ENCODE data around the gene C10orf71.

Gene C10orf71

DNA sequence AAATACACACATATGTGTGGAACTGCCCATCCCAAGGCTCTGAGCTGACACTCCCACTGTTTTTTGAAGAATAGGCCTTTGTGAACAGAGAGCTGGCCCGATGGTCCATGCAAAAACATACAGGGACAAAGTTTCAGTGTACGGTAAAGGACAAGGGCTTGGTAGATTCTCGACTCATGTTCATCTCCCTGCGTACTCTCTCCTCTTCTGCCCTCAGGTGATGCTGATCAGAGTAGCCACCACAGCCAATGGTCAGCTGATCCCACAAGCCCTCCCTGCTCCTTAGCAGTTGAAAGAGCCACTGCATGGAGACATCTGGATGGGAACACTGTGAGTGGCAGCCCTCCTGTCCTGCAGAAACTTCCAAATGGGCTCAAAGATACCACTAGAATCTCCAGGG lies 23.1 kb upstream of the C10orf71 start:
- DNase-seq = no peak

DNA sequence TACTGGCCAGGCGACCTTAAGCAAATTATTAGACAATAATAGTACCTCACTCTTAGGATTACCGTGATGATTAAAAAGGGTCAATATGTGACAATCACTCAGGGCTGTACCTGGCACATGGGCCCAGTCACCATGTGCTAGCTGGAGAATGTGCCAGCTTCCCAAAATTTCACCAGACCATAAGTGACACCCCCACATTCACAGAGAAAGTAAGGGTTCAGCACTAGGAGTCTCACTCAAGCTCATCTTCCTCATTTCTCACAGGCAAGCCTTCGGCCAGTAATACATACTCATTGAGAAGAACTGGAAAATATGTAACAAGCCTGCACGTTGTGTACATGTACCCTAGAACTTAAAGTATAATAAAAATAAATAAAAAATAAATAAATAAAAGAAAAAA lies 22.4 kb upstream of the C10orf71 start:
- no peak for DNase-seq

DNA sequence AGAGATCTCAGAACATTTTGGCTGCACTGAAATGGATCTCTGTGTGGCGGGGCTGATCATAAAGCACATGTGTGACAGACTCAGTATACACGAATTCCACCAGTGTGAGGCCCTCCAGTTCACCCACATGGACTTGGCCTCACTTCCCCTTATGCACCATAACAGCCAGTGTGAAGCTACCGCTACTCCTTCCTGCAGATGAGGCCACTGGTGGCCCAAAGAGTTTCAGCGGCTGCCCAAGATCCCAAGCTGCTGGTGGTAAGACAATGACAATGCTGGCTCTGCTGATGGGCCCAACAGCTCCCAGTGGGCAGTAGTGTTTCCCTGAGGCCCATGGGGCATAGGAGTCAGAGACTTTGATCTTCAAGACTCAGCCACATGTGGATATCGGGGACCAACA lies 21.0 kb upstream of the C10orf71 start:
- no peak for DNase-seq

DNA sequence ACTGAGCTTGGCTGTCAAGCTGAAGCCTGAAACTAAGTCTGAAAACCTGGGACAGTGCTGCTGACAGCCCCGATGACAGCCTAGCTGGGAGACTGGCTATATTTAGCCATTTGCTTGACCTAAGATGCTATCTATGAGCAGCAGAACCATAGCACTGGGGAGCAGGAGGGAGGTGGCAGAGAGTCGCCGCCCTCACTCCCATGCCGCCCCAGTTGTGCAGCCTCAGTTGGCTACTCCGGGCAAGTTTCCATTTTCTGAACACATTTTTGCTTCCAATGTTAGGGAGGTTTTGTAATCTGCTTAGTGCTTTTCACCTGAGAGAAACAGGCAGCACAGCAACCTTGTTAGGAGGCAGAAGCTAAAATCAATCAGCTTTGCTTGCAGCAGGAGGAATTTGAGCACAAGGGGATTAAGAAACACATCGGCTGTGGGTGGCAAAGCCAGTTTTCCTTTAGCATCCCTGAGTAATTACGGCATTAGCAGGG lies 20.4 kb upstream of the C10orf71 start:
- no peak for DNase-seq

DNA sequence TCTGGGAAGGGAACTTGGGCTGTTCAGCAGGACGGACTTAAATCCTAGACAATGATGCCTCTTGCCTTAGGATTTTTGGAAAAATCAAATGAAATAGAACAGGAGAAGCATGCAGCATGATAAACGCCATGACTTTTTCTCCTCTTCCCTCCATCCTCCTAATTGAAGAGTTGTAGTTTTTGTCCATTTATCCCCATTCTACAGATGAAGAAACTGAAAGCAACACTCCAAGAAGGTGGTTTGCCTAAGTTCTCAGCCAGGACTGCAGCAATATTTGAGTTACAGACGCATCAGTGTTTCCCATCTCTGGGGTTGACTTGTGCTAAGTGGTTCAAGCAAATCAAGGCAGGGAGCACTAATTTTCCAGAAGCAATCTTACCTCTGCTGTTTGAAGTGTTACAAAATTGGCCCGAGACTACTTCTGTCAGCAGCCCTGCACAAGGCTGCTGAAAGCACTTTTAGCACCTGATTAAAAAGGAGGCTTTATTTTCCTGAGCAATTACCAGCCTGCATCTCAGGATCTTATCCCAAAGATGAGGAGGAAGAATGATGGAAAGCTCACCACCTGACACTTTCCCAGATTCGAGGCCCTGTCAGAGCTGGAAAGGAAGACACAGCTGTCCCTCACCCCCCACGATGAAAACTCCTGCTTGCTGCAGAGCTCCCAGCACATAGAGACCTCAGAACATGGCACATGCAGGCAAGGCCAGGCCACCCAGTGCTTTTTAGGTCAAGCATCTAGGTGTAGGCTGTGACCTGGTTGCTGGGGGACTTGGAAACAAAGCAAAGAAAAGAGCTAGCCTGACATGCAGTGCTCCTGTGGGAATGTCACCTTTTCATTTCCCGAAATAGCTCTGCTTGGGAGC lies 19.7 kb upstream of the C10orf71 start:
- DNase-seq = no peak

DNA sequence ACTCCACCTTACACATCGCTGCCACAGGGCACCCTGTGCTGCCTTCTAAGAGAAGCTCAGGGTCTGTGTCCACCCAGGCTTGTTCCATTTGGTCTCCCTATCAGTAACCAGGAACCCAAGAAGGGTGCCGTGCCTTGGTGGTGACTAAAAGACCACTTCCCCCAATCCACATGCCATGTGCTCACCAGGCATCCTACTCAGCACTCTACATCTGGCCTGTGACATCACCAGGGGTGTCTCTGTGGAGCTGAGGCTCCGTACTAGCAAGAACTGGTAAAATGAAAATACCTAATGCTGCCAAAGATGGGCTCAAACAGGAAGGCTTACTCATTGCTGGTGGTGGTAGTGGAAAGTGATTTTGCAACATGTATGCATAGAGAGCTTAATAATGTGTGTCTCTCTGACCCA lies 19.0 kb upstream of the C10orf71 start:
- DNase-seq = no peak

DNA sequence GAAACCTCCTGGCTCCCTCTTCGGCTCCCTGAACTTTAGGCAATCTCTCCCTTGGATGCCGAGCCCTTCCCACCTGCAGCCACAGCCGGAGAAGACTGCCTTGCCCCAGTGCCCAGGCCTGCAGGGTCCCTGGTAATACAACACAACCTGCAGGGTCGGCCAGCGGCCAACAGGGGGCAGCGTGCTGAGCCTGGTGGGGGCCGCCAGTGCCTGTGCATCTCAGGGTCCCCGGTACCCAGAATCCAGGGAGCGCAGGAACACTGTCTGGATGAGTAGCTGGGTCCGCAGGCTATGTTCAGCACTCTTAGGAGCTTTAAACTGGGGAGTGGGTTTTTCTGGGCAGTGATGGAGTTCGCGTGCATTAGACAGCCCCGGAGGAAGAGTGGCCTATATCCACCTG lies 17.5 kb upstream of the C10orf71 start:
- no peak for DNase-seq

DNA sequence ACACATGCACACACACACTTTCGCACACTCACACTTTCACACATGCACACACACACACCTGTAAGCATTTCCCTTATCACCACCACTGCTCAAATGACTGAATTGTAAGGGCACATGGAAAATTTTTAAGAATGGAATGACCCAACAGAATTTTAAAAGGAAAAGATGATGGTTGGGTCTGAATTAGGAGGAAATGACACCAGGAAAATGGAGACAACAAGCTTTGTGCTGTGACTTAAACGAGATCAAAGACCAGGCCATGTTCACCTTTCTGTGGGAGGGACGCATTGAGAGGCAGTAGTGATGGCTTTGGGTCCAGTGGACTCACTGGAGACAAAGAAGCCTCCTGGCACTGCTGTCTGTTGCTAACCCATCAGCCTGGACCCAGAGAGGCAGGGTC lies 16.7 kb upstream of the C10orf71 start:
- no peak for DNase-seq

DNA sequence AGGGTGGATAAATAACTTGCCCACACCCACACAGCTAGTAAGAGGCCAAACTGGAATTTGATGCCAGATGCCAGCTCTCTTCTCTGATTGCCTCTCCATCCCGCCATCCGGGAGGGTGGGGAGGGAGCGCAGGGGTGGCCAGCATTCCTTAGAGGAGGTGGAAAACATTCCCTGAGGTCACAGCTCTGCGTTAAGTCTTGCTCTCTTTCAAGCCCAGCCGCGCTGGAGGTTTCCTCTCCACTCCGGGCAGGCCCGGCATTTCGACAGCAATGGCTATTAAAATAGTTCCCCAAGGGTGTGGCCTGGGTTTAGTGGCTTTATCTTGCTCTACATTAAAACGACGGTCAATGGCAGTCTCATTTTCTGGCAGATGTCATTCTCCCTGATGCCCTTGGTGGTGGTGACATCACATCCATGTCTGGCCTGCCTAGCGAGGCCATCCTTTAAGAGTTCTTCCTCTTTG lies 16.1 kb upstream of the C10orf71 start:
- no peak for DNase-seq

DNA sequence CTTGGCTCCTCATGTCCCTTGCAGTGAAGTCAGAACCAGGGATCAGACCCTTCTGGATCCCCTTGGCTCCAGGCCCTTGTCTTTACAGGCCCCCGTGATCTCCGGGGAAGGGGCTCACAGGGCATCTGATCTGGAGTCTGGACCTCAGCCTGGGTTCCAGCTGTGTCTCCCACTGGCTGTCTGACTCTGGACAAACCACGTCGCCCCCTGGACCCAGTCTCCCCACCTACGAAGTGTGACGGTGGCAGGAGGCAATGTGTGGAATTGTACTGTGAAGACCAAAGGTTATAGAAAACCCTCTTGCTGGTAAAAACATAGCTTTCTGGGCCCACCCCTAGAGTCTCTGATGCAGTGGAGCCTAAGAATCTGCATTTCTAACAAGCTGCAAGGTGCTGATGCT lies 15.5 kb upstream of the C10orf71 start:
- DNase-seq = no peak

DNA sequence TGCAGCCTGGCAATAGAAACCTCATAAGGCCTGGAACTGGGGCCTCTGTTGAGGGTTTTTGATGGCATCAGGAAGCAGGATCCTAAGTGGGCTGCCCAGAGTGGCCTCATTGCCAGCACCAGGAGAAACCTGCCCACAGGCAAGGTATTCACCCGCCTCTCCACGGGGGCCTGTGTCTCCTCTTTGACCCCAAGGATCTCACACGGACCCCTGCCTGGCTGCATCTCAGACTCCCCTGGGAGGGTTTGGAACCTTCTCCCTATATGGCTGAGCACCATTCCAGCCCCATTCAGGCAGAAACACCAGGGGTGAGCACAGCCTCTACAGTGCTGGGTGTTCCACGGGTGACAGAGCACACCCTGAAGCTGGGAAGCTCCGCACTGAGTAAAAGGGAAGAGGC lies 14.6 kb upstream of the C10orf71 start:
- DNase-seq = no peak

DNA sequence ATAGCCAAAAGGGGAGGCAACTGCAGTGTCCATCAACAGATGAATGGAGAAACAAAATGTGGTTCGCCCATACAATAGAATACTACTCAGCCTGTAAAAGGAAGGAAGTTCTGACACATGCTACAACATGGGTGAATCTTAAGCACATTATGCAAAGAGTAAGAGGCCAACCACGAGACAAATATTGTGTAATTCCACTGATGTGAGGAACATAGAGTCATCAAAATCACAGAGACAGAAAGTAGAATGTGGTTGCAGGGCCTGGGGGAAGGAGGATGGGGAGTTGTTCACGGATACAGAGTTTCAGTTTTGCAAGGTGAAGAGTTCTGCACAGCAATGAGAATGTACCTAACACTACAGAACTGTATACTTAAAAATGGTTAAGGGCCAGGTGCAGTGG lies 13.7 kb upstream of the C10orf71 start:
- no peak for DNase-seq

DNA sequence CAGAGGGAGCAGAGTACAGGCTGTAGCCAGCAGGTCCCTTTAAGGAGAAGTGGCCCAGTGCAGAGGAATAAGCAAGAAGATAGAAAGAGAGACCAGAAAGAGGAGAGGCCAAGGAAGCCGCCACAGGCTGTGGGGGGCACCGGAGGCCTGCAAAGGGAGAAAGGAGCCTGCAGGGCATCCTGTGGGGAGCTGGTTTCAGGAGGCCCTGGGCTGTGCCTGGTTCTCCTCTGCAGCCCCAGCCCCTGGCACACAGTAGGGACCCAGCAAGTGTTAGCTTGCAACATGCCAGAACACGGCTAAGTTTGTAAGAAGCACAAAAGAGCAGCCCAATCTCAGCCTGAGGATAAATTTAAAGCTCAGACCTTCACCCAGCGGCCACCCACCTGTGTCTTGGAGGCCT lies 12.3 kb upstream of the C10orf71 start:
- no peak for DNase-seq

DNA sequence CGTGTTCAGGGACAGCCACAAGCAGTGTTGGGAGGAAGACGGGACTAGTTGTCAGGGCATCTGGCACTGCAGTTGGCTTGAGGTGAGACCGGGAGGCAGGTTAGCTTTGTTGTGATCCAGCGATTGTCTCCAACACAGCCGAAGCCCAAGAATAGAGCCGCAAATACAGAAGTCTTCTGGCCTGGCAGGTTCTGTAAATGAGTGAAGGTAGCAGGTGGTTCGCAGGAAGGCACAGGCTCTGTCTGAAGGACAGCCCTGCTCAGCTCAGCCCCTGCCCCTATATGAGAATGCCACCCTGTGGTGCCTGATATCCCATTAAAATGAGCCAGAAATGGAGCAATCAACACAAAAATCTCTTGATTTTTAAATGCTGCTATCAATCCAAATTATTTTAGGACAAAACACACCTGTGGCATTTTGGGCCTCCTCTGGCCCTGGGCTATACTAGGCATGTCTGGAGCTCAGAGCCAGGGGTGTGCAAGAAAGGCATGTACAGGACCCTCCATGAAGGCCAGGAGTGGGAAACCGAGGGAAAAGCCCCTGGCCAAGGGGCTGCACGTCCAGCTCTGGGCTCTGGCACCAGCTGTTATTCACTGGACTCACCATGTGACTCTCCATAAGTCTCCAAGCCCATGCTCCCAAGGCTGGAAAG lies 11.2 kb upstream of the C10orf71 start:
- DNase-seq = no peak

DNA sequence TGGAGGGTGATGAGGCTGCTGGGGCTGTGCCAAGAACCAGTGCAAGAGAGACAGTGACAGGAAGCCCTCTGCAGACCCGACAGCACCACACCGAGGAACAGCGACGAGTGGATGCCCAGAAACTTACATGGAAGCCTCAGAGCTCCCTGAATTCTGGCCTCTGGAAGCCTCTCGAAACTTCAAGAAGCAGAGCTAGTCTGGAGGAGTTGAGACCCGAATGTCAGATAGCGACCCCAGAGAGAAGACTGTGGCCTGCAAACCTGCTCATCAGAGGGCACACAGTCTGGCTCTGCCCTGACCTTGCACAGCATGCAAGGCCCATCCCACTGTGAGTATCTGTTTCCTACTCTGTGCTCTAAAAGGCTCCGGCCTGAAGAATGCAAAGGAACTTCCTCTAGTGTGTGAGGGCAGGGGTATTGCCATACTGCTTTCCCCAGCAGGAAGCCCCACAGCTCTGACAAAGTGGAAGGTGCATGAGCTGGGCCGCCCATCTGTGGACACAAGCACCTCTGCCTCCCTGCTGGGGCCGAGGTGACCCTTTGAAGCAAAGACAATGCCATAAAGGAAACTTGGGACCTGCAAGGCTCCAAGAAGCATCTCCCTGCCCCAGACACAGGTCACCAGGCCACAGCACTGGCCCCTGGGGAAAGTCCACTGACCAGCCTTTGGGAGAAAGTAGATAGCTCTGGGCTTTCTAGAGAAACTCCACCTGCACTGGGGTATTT lies 10.5 kb upstream of the C10orf71 start:
- no peak for DNase-seq

DNA sequence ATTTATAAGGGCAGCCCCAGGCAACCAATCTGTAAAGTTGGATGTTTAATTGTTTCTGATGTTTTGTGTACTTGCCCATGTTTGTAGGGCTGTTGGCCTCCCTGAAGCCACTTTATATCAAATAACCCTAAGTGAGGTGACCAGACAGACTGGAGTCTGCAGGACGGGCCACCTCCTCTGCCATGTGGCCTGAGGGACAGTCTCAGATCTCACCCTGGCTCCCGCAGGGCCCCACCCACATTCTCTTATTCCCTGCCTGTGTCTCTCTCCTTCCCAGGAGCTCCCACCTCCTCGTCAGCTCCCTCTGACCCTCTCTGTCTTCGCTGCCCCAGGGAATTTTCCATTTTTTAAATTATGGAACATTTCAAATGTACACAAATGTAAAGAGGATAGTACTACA lies 9.5 kb upstream of the C10orf71 start:
- DNase-seq = no peak

DNA sequence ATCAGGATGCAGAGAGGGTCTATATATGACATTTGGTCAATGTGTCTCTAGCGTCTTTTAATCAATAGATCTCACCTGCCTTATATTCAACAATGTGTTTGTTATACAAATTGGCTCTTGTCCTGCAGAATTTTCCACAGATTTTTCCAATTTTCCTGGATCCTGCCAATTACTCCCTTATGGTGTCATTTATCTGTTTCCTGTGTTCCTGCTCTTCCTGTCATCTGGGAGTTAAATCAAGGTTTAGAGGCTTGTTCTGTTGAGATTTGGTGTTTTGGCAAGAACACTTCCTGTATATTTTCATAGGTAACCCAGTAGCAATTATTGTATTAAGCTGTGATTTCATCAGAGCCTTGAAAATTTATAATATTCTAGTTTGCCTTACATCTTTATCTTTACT lies 8.8 kb upstream of the C10orf71 start:
- DNase-seq = no peak

DNA sequence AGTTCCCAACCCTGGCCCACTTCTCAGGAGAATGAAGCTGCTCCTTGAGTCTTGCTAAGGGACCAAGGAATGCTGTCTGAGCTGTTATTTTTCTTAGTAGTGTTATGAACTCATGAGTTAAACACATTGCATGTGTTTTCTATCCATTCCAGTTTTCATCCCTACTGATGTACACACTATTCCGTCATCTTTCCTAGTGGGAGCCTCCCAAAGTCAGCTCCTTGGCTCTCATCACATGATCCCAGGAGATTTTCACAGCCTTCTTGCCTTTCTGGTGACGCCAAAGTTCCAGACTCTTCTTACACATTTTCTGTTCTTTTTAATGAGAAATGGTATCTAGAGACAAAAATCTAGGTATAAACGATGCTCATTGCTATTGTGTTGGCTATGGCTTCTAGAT lies 8.4 kb upstream of the C10orf71 start:
- DNase-seq = no peak

DNA sequence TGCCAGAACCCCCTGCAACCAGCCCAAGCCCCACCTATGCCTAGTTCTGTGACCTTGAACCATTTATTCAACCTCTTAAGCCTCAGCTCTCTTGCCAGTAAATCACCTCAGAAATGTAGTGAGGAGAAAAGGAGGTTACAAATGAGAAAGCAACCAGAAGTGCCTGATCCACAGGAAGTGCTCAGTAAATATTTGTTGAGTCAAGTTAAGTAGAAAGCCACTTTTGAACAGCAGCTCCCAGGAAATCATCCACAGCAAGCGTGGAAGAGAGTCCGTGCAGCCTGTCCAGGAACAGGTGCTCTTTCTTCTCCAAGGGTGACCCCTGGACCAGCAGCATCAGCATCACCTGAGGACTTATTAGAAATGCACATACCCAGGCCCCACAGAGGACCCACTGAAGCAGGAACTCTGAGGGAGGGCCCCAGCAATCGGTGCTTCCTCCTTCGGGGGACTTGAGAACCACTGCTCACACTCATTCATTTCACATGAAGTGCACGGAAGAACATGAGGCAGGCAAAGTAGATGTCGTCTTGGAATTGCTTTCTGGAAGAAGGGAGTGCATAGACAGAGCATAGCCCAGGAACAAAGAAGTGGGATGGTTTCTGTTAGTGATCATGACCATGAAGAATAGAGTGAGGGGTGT lies 6.3 kb upstream of the C10orf71 start:
- no peak for DNase-seq

DNA sequence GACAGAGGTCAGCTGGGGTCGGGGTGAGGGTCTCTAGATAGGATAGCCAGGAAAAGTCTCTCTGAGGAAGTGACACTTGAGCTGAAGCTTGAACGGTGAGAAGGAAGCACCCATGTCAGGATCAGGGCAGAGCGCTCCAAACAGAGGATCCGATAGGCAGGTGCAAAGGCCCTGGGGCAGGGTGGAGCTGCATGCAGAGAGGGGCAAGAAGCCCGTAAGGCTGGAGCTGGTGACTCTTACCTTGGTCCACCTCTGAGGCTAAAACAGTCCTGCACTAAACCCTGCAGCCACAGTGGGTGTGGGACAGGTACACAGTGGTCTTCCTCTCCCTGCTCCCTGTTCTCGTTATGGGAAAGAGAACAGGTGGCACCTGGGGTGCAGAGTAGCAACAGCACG lies 5.8 kb upstream of the C10orf71 start:
- no peak for DNase-seq

DNA sequence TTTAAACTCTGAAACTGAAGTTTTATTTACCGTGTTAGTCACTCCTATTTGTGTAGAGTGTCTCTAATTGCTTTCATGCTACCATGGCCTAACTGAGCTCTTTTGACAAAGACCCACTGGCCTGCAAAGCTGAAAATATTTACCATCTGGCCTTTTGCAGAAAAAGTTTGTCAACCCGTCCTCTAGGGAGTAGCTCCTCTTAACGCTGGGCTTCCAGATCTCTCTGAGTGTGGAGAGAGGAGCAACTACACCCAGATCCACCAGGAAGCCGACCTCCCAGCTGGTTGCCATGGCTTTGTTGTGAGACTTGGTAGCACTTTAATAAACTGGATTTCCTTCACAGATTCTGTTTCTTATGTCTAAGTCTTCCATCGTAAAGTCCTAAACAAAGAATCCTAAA lies 4.2 kb upstream of the C10orf71 start:
- no peak for DNase-seq

DNA sequence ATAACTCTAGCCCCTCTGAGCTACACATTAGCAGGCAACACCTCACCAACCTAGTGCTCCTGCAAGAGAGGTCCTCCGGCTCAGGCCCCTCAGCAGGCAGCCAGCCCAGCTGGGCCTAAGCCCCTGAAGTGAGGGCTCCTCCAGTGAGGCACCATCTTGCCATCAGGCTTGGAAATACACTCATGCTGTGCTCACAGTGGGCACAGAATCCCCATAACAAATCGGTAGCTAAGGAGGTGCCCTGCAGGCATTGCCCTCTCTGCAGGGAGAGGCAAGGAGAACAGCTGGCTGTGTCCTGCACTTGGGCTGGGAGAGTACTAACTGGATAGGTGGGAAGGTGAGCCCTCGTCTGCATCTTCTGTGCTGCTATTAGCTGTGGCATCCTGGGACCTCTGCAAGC lies 3.7 kb upstream of the C10orf71 start:
- no peak for DNase-seq

DNA sequence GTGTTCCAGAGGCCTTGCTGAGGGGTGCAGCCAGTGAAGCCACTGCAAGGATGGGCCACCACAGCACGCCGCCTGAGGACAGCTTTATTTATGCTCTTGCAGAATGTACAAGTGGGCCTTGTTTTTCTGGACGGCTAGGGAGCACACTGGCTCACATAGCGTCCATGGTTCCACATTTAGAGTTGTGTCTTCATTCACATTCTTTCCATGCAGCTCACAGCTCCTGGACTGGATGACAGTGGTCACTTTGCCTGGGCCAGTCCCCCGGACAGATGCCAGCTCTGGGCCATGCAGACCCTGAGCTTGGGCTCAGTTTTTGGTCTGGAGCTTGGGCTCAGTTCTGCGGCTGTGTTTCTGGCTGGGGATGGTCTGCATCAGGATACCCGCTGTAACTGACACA lies 2.6 kb upstream of the C10orf71 start:
- DNase-seq = no peak
